HG03135 (cell line): ENCODE results near the gene SPTLC2.
"Not testable (repeated sequence)": the region's sequence is repeated elsewhere in the genome, so short reads cannot be mapped to it uniquely, and the experiment has no call there.

ENCODE experiments used
- ATAC-seq: cut with Tn5 transposase; IDR thresholded peaks from one replicate; pipeline ENCODE4 v1.9.1; 2021; ENCODE audit warnings: mild to moderate bottlenecking, moderate library complexity; ENCODE audit not compliant: unreplicated experiment

Gene SPTLC2

GRCh38 chr14:77554816-77555599 is 61.4 kb downstream of the SPTLC2 start:
- ATAC-seq = peak; percentile 27

- ATAC-seq = peak; percentile 62
These were observed 62.2 kb downstream of the SPTLC2 start for GRCh38 chr14:77554207-77554606.

GRCh38 chr14:77549451-77549850 is 67.0 kb downstream of the SPTLC2 start:
- no peak for ATAC-seq

- ATAC-seq = no peak
These were observed 68.8 kb downstream of the SPTLC2 start for GRCh38 chr14:77547512-77548180.

DNA sequence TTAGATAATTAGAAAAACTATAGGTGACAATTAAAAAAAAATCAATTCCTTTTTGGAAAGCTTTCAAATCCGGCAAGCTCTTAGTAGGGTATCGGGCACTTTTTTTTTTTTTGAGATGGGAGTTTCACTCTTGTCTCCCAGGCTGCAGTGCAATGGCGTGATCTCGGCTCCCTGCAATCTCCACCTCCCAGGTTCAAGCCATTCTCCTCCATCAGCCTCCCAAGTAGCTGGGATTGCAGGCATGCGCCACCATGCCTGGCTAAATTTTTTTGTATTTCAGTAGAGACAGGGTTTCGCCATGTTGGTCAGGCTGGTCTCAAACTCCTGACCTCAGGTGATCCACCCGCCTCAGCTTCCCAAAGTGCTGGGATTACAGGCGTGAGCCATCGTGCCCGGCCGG is 71.3 kb downstream of the SPTLC2 start:
- not testable (repeated sequence) for ATAC-seq

- ATAC-seq = no peak
These were observed 71.9 kb downstream of the SPTLC2 start for GRCh38 chr14:77544571-77544970.

DNA sequence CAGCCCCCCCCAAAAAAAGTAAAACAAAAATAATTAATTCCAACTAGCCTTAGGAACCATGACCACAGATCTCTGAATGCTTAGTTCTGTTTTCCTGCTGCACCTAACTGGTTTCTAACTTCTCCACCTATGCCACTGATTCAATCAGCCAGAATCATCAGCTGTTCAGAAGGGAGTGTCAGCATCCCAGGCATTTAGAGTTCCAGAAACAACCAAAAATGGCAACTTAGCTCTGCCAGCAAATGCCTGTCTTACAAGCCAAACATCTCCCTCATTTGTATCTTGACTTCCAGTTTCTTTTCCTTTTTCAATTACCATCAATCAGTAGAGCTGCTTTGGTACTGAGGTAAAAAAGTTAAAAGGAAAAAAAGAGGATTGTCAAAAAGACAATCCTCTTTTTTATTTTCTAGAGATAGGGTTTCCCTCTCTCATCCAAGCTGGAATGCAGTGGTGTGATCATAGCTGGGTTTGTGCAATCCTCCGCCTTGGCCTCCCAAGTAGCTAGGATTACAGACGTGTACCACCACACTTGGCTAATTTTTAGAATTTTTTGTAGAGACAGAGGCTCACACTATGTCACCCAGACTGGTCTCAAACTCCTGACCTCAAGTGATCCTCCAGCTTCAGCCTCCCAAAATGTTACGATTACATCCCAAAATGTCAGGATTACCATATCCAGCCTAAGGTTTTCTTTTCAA is 72.7 kb downstream of the SPTLC2 start:
- ATAC-seq = no peak

- ATAC-seq = no peak
These were observed 73.2 kb downstream of the SPTLC2 start for GRCh38 chr14:77543240-77543551.

- ATAC-seq = no peak
These were observed 73.8 kb downstream of the SPTLC2 start for GRCh38 chr14:77542421-77543239.

- ATAC-seq = no peak
These were observed 74.5 kb downstream of the SPTLC2 start for GRCh38 chr14:77541905-77542304.

DNA sequence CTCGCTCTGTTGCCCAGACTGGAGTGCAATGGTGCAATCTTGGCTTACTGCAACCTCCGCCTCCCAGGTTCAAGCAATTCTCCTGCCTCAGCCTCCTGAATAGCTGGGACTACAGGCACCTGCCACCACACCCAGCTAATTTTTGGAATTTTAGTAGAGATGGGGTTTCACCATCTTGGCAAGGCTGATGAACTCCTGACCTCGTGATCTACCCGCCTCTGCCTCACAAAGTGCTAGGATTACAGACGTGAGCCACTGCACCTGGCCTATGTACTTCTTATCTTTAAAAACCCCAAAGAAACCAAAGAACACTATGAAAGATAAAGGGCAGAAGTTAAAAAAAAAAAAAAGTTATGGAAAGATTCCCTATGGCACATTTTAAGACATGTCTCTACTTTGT is 79.5 kb downstream of the SPTLC2 start:
- not testable (repeated sequence) for ATAC-seq

GRCh38 chr14:77531071-77531470 is 85.4 kb downstream of the SPTLC2 start:
- ATAC-seq = no peak

GRCh38 chr14:77529963-77530362 is 86.5 kb downstream of the SPTLC2 start:
- ATAC-seq = no peak

- ATAC-seq = no peak
These were observed 87.2 kb downstream of the SPTLC2 start for GRCh38 chr14:77529213-77529612.

GRCh38 chr14:77528701-77529100 is 87.7 kb downstream of the SPTLC2 start:
- ATAC-seq = not testable (repeated sequence)

DNA sequence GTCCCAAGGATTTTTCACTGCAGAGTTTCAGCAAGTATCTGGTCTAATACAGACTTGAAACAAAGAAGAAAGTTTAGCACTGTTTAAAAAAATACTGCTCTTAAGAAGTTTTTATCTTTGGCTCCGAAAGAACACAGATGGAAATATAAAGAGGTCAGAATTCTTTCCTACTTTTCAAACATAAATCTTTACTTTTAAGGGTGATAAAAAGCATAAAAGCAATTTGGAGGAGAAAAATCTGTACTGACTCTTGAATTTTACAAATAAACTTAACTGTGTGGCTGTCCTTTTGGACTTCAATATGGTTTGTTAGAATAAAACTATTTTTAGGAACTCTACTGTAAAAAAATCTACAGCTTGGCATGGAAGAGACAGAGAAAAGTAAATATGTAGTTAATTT is 90.2 kb downstream of the SPTLC2 start:
- no peak for ATAC-seq

DNA sequence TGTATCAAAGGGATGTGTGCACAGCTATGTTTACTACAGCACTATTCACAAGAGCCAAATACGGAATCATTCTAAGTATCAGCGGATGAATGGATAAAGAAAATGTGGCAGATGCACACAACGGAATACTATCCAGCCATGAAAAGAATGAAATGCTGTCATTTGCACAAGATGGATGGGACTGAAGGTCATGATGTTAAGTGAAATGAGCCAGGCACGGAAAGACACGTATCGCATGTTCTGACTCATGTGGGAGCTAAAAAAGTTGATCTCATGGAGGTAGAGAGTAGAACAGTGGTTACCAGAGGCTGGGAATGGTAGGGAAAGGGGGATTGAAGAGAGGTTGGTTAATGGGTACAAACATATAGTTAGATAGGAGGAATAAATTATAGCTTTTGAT is 91.9 kb downstream of the SPTLC2 start:
- ATAC-seq = no peak

- ATAC-seq = no peak
These were observed 93.3 kb downstream of the SPTLC2 start for GRCh38 chr14:77523109-77523508.

- ATAC-seq = no peak
These were observed 95.9 kb downstream of the SPTLC2 start for GRCh38 chr14:77520555-77520954.

GRCh38 chr14:77516126-77516525 is 100.3 kb downstream of the SPTLC2 start:
- no peak for ATAC-seq

GRCh38 chr14:77511486-77512162 is 104.8 kb downstream of the SPTLC2 start:
- ATAC-seq = no peak
